NCI-H510A treated with DMSO at 0.1 percent for 48 hours (cell line): ENCODE results near the gene CDK15.
"Not testable (repeated sequence)": the region's sequence is repeated elsewhere in the genome, so short reads cannot be mapped to it uniquely, and the experiment has no call there.

Experiments
- DNase-seq: peaks from one replicate; lab custom pipeline; 2025; lab: John Stamatoyannopoulos, UW

The CDK15 gene

GRCh38 chr2:201831469-201831868 lies 25.1 kb downstream of the CDK15 start:
- no peak for DNase-seq

- no peak for DNase-seq
These were observed 27.4 kb downstream of the CDK15 start for GRCh38 chr2:201833781-201834180.

- DNase-seq = no peak
These were observed 28.7 kb downstream of the CDK15 start for GRCh38 chr2:201835066-201835465.

GRCh38 chr2:201837391-201837790 lies 31.1 kb downstream of the CDK15 start:
- DNase-seq = no peak

GRCh38 chr2:201837824-201838431 lies 31.6 kb downstream of the CDK15 start:
- no peak for DNase-seq

- DNase-seq = no peak
These were observed 33.4 kb downstream of the CDK15 start for GRCh38 chr2:201839727-201840126.

- DNase-seq = no peak
These were observed 34.4 kb downstream of the CDK15 start for GRCh38 chr2:201840726-201841125.

- no peak for DNase-seq
These were observed 36.0 kb downstream of the CDK15 start for GRCh38 chr2:201842131-201842860.

GRCh38 chr2:201844922-201845321 lies 38.6 kb downstream of the CDK15 start:
- DNase-seq = not testable (repeated sequence)

GRCh38 chr2:201847481-201847880 lies 41.1 kb downstream of the CDK15 start:
- DNase-seq = no peak

GRCh38 chr2:201852462-201852861 lies 46.1 kb downstream of the CDK15 start:
- DNase-seq = no peak

GRCh38 chr2:201852878-201853415 lies 46.6 kb downstream of the CDK15 start:
- DNase-seq = peak; percentile 18

- no peak for DNase-seq
These were observed 48.0 kb downstream of the CDK15 start for GRCh38 chr2:201854221-201854801.

- no peak for DNase-seq
These were observed 48.5 kb downstream of the CDK15 start for GRCh38 chr2:201854841-201855240.

- DNase-seq = no peak
These were observed 49.0 kb downstream of the CDK15 start for GRCh38 chr2:201855356-201855755.

- DNase-seq = no peak
These were observed 51.0 kb downstream of the CDK15 start for GRCh38 chr2:201857326-201857725.

GRCh38 chr2:201858281-201859184 lies 52.2 kb downstream of the CDK15 start:
- DNase-seq = peak; percentile 9

GRCh38 chr2:201859949-201860348 lies 53.6 kb downstream of the CDK15 start:
- DNase-seq = no peak

GRCh38 chr2:201860636-201861066 lies 54.3 kb downstream of the CDK15 start:
- peak; percentile 55 for DNase-seq

- no peak for DNase-seq
These were observed 56.5 kb downstream of the CDK15 start for GRCh38 chr2:201862843-201863242.

GRCh38 chr2:201866643-201867473 lies 60.5 kb downstream of the CDK15 start:
- no peak for DNase-seq
